ENCODE data around the gene PGS1.

The PGS1 gene

DNA sequence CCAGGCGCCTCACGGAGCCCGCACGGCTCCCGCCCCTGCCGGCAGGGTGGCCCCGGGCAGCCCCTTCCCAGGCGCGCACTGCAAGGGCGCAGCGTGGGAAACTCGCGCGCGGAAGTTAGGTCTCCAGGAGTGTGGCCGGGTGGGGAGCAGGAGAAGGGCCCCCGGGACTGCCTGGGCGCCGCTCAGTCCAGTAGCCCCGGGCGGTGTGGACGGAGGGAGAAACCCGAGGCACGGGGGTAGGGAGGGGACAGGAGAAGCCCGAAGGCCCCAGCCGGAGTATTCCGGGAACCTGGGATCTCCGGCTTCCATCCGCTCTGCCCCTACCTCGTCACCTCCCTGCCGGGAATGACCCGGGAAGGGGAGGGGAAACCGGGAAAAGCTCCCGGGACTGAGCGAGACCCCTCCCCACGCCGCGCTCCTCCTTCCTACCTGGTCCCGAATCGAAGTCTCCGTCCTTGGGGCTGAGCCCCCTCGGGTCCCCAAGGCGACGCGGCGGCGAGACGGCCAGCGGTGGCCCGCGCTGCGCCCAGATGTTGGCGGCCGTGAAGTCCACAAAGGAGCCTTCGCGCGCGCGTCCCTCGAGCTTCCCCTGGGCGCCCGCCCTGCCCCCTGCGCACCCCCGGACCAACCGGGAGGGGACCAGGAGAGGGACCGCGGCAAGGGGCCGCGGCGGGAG, 19.0 kb upstream of the PGS1 start:
- peaks cover 11 to 33% of the 10 kb centered on the region in 2 donors for H3K4me1 ChIP-seq (ENCODE audit: control insufficient read depth in 1 of 2, insufficient read depth in 2 of 2, low read length in 2 of 2)

DNA sequence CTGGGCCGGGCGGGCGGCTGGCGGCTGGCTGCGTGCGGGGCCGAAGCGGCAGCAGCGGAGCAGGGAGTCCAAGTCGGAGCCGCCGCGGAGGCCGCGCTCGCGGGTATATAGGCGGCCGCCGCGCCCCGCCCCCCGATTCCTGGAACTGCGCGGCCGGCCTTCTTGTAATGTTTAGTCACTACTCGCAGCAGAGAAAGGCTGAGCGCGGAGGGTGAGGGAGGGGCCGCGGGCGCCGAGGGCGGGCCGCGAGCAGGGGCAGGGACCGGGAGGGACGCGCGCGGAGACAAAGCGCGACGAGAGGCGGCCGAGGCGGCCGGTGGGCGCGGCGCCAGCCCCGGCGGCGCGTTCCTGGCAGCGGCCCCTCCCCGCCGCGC, 18.5 kb upstream of the PGS1 start, which contains the start of gene SOCS3:
SOCS3 (minus strand) TSS at position 81 of the 374 bp plus-strand sequence. CDS start 982 bp downstream, outside the sequence.
- peaks cover 14 to 29% of the 10 kb centered on the region in 2 donors for H3K36me3 ChIP-seq (ENCODE audit: control insufficient read depth in 1 of 2, insufficient read depth in 2 of 2, low read length in 2 of 2)
- H3K4me3 ChIP-seq (ENCODE audit: low read depth in 1 of 2, low read length in 2 of 2) = peak within 1 kb of the TSS; percentile 90 to 98
- peaks cover 11 to 31% of the 10 kb centered on the region in 2 donors for H3K4me1 ChIP-seq (ENCODE audit: control insufficient read depth in 1 of 2, insufficient read depth in 2 of 2, low read length in 2 of 2)
- peak within 1 kb of the TSS; percentile 88 for H3K27ac ChIP-seq (ENCODE audit: low read length)
- H3K9me3 ChIP-seq (ENCODE audit: control insufficient read depth in 1 of 2, low read length in 2 of 2) = no peaks in the 10 kb centered on the region
- H3K27me3 ChIP-seq (ENCODE audit: low read depth, low read length) = no peaks in the 10 kb centered on the region

More for the DNA sequence above, 19.0 kb upstream of the PGS1 start:
- Histone ChIP-seq H3K9me3 (ENCODE audit: control insufficient read depth in 1 of 2, low read length in 2 of 2) (no peaks in the 10 kb centered on the region), H3K4me3 (ENCODE audit: low read depth in 1 of 2, low read length in 2 of 2) (peak overlapping the region; percentile 90 to 98), H3K27ac (ENCODE audit: low read length) (peak overlapping the region; percentile 88), H3K36me3 (ENCODE audit: control insufficient read depth in 1 of 2, insufficient read depth in 2 of 2, low read length in 2 of 2) (peaks cover 14 to 29% of the 10 kb centered on the region in 2 donors), H3K27me3 (ENCODE audit: low read depth, low read length) (no peaks in the 10 kb centered on the region)

DNA sequence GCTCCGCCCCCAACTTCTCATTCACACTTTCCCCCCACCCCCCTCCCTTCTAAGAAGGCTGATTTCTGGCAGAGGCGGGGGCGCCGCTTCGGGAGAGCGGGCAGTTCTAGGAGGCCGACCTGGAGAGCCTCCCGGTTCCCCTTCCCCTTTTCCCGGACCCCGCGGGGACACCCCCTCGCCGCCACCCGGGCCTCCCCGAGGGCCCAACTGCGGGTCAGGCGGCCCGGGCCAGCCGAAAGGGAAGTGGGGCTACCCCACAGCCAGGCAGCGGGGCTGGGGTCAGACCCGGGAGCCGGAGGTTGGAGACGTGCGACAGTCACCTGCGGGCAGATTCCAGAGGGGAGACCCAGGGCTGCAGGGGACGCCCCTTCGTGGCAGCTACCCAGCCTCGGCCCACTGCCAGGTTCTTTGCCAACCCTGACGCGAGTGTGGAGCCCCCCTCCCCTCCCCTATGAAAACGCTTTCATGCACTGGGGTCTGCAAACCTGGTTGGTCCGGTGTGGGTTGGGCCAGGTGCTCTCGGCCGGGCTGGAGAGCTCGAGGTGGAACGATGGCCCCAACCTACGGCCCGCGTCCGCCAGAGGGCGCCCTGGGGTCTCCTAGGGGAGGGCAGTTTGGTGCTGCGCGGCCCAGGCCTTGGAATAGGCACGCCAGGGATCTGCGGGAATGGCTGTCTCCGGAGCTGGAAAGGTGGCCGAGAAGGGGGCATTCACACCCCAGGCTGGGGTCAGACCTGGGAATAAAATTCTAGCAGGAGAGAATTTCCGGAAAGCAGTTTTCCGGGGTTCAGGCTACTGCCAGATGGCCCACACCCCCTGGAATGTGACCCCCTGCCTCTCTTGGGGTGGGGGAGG, 17.9 kb upstream of the PGS1 start:
- Histone ChIP-seq H3K4me3 (ENCODE audit: low read depth in 1 of 2, low read length in 2 of 2) (peak overlapping the region; percentile 48 to 64), H3K9me3 (ENCODE audit: control insufficient read depth in 1 of 2, low read length in 2 of 2) (no peaks in the 10 kb centered on the region), H3K27ac (ENCODE audit: low read length) (peak overlapping the region; percentile 77), H3K36me3 (ENCODE audit: control insufficient read depth in 1 of 2, insufficient read depth in 2 of 2, low read length in 2 of 2) (peaks cover 14 to 28% of the 10 kb centered on the region in 2 donors), H3K27me3 (ENCODE audit: low read depth, low read length) (no peaks in the 10 kb centered on the region), H3K4me1 (ENCODE audit: control insufficient read depth in 1 of 2, insufficient read depth in 2 of 2, low read length in 2 of 2) (peaks cover 5 to 27% of the 10 kb centered on the region in 2 donors)

DNA sequence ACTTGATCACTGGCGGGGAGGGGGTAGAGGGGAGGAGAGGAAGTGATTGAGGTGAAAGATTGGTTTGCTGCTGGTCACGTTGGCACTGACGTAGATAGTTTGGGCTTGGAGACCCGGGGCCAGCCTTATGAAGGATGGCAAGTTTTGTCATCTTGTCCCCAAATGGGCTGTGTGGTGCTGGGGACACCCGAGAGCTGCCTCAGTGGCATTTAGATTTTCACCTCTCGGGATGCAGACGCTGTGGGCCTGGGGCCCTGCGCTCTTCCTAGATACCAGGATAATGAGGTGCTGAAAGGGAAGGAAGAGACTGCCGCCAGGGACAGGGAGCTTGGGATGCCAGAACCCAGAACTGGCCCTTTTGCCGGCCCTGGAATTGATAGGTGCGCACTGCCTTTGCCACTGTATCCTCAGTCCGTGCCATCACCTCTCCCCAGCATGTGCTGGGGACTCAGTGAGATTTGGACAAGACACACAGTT, 17.2 kb upstream of the PGS1 start:
- no peak overlapping the region for H3K27ac ChIP-seq (ENCODE audit: low read length)
- H3K9me3 ChIP-seq (ENCODE audit: control insufficient read depth in 1 of 2, low read length in 2 of 2) = no peaks in the 10 kb centered on the region
- peaks cover 0 to 20% of the 10 kb centered on the region in 2 donors for H3K4me1 ChIP-seq (ENCODE audit: control insufficient read depth in 1 of 2, insufficient read depth in 2 of 2, low read length in 2 of 2)
- H3K4me3 ChIP-seq (ENCODE audit: low read depth in 1 of 2, low read length in 2 of 2) = peak overlapping the region in 1 of 2 donors; percentile 48
- H3K36me3 ChIP-seq (ENCODE audit: control insufficient read depth in 1 of 2, insufficient read depth in 2 of 2, low read length in 2 of 2) = peaks cover 14 to 22% of the 10 kb centered on the region in 2 donors
- H3K27me3 ChIP-seq (ENCODE audit: low read depth, low read length) = no peaks in the 10 kb centered on the region

DNA sequence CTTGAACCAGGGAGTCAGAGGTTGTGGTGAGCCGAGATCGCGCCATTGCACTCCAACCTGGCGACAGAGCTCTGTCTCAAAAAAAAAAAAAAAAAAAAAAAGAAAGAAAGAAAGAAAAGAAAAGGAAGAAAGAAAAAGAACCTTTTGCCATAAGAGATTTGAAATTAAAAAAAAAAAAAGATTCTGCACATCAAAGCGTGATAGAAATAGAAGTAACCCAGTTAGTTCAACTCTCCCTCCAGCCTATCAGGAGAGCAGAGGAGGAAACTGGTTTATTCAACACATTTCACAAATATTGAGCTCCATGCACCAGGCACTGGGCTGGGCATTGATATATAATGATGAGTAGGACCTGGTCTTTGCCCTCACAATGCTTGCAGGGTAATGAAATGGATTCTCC, 16.2 kb upstream of the PGS1 start:
- Histone ChIP-seq H3K27me3 (ENCODE audit: low read depth, low read length) (no peaks in the 10 kb centered on the region), H3K4me3 (ENCODE audit: low read depth in 1 of 2, low read length in 2 of 2) (no peak overlapping the region), H3K4me1 (ENCODE audit: control insufficient read depth in 1 of 2, insufficient read depth in 2 of 2, low read length in 2 of 2) (peaks cover 0 to 12% of the 10 kb centered on the region in 2 donors), H3K9me3 (ENCODE audit: control insufficient read depth in 1 of 2, low read length in 2 of 2) (no peaks in the 10 kb centered on the region), H3K27ac (ENCODE audit: low read length) (no peak overlapping the region), H3K36me3 (ENCODE audit: control insufficient read depth in 1 of 2, insufficient read depth in 2 of 2, low read length in 2 of 2) (peaks cover 14 to 16% of the 10 kb centered on the region in 2 donors)

DNA sequence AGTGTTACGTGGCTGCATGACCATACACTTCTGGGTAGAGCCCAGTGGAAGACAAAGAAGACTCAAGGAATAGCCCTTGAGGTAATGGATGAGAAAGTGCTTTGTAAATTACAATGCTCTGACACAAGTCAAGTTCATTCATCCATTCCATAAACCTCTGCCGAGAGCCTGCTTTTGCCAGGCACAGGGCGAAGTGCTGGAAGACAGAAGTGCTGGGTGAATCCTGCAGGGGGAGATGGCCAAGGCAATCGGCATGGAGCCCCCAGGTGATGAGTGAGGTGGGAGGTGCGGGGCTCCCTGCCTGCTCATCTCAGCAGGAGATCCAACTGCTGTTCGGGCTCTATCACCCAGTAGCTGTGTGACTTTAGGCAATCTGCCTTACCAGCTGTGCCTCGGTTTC, 15.8 kb upstream of the PGS1 start:
- H3K27ac ChIP-seq (ENCODE audit: low read length) = no peak overlapping the region
- peaks cover 11 to 12% of the 10 kb centered on the region in 2 donors for H3K36me3 ChIP-seq (ENCODE audit: control insufficient read depth in 1 of 2, insufficient read depth in 2 of 2, low read length in 2 of 2)
- no peak overlapping the region for H3K4me3 ChIP-seq (ENCODE audit: low read depth in 1 of 2, low read length in 2 of 2)
- no peaks in the 10 kb centered on the region for H3K27me3 ChIP-seq (ENCODE audit: low read depth, low read length)
- H3K4me1 ChIP-seq (ENCODE audit: control insufficient read depth in 1 of 2, insufficient read depth in 2 of 2, low read length in 2 of 2) = peaks cover 0 to 11% of the 10 kb centered on the region in 2 donors
- H3K9me3 ChIP-seq (ENCODE audit: control insufficient read depth in 1 of 2, low read length in 2 of 2) = no peaks in the 10 kb centered on the region

DNA sequence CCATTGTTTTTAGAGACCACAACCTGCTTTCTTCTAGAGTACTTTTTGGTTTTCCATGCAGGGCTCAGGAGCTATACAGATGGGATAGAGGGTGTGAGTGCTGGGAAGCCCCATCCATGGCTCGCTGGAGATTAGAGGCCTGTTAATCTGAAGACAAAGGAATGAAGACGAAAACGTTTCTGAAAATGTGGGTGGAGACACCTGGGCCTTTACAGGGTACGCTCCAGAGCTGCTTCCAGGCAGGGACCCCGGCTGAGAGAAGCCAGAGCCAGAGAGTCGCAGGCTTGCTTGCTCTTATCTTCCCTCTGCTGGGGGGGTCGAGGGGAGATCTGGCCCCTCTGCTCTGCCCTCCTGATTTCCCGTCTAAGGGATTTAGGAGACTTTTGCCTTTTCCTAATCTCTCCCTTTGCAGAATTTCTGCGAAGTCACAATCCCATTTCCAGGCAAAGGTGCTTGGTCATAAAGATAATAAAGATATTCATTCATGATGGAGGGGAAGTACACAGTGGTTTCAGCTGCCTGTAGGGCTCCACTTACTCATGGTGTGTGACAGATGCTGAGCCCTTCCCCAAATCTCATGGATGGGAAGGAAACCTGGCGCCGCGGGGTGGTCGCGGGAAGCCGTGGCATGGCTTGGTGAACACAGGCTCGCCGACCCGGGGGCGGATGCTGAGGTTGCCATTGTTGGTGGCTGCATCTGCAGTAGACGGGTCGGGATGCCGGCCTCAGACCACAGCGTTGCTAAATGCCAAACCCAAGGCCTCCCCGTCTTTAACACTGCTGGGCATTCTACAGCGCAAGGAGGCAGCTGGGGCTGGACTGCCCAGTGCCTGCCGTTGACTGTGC, 13.8 kb upstream of the PGS1 start:
- Histone ChIP-seq H3K9me3 (ENCODE audit: control insufficient read depth in 1 of 2, low read length in 2 of 2) (no peaks in the 10 kb centered on the region), H3K27ac (ENCODE audit: low read length) (no peak overlapping the region), H3K4me1 (ENCODE audit: control insufficient read depth in 1 of 2, insufficient read depth in 2 of 2, low read length in 2 of 2) (no peaks in the 10 kb centered on the region), H3K27me3 (ENCODE audit: low read depth, low read length) (no peaks in the 10 kb centered on the region), H3K36me3 (ENCODE audit: control insufficient read depth in 1 of 2, insufficient read depth in 2 of 2, low read length in 2 of 2) (no peaks in the 10 kb centered on the region), H3K4me3 (ENCODE audit: low read depth in 1 of 2, low read length in 2 of 2) (no peak overlapping the region)

DNA sequence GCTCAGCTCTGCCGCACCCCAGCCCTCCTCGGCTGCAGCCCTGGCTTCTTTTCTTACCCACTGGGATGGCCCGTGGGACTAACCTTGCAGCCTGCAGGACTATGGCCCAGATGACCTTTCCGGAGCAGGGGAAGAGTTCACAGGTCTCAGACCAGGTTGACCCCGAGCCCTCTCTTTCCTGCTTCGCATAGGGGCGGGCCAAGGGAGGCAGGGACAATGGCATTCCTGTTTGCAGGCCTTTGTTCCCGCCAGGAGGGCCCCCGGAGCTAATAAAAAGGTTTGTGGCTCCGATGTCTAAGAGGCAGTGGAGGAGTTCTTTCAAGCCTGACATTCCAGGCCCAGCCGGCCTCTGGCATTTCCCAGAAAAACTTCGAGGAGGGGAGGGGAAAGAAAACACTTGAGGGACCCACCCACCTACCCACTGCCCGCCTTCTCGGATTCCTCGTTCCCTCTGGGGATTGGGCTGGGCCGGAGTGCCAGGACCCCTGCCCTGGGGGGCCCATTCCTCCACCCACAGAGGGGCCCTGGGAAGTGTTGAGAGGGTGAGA, 12.8 kb upstream of the PGS1 start:
- Histone ChIP-seq H3K4me3 (ENCODE audit: low read depth in 1 of 2, low read length in 2 of 2) (no peak overlapping the region), H3K9me3 (ENCODE audit: control insufficient read depth in 1 of 2, low read length in 2 of 2) (no peaks in the 10 kb centered on the region), H3K27ac (ENCODE audit: low read length) (peak overlapping the region; percentile 29), H3K27me3 (ENCODE audit: low read depth, low read length) (no peaks in the 10 kb centered on the region), H3K36me3 (ENCODE audit: control insufficient read depth in 1 of 2, insufficient read depth in 2 of 2, low read length in 2 of 2) (no peaks in the 10 kb centered on the region), H3K4me1 (ENCODE audit: control insufficient read depth in 1 of 2, insufficient read depth in 2 of 2, low read length in 2 of 2) (no peaks in the 10 kb centered on the region)

DNA sequence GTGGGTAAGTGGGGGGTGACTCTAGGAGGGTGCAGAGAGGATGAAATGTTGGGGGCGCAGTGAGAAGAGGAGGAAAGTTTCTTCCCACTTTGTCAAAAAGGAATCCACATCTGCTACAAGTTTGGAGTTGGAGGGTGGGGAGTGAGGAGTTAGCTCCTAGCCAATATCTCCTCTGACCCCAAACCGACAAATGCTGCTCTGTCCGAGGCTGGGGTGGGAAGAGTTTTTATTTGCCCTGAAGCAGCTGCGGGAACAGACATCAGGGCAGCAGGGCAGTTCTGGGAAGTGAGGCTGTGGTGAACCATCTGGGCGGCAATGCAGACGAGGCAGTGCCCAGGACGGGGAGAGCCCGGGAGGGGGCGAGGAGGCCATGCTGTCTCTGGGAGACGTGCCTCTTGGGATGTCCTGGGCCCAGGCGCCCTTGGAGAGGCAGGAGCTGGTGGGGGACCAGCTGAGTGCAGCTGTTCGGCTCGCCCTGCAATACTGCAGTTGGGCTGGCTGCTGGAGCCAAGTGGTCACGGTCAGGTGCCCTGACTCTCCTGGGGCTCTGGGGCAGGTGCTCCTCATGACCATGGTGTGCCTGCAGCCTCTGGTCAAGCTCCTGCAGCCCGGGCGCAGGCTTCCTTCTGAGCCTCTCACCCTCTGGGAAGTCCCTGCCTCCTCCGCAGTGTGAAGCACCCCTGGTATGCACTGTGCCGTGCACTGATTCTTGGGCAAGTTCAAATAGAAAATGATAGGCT, 12.2 kb upstream of the PGS1 start:
- no peak overlapping the region for H3K4me3 ChIP-seq (ENCODE audit: low read depth in 1 of 2, low read length in 2 of 2)

DNA sequence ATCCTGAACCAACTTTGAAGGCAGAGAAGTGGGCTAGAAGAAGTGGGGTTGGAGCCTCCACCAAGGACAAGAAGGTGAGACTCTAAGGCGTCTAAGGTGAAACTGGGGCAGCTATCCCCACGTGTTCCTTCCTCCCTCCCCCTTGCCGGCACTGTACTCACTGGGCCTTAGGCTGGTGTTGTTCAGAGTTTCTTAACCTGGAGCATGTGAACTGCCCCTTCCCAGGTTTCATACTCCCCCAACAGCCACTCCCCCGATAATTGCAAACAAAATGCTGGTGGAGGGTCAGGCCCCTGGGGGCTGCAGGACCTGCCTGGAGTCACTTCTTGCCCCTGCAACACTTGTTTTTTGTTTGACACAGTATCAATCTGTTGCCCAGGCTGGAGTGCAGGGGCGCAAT, 11.3 kb upstream of the PGS1 start:
- no peak overlapping the region for H3K27ac ChIP-seq (ENCODE audit: low read length)
- no peaks in the 10 kb centered on the region for H3K36me3 ChIP-seq (ENCODE audit: control insufficient read depth in 1 of 2, insufficient read depth in 2 of 2, low read length in 2 of 2)
- no peaks in the 10 kb centered on the region for H3K9me3 ChIP-seq (ENCODE audit: control insufficient read depth in 1 of 2, low read length in 2 of 2)
- H3K4me3 ChIP-seq (ENCODE audit: low read depth in 1 of 2, low read length in 2 of 2) = no peak overlapping the region
- no peaks in the 10 kb centered on the region for H3K27me3 ChIP-seq (ENCODE audit: low read depth, low read length)
- no peaks in the 10 kb centered on the region for H3K4me1 ChIP-seq (ENCODE audit: control insufficient read depth in 1 of 2, insufficient read depth in 2 of 2, low read length in 2 of 2)

More for the DNA sequence above, 12.2 kb upstream of the PGS1 start:
- no peaks in the 10 kb centered on the region for H3K36me3 ChIP-seq (ENCODE audit: control insufficient read depth in 1 of 2, insufficient read depth in 2 of 2, low read length in 2 of 2)
- no peaks in the 10 kb centered on the region for H3K9me3 ChIP-seq (ENCODE audit: control insufficient read depth in 1 of 2, low read length in 2 of 2)
- no peaks in the 10 kb centered on the region for H3K27me3 ChIP-seq (ENCODE audit: low read depth, low read length)
- peak overlapping the region; percentile 29 for H3K27ac ChIP-seq (ENCODE audit: low read length)
- H3K4me1 ChIP-seq (ENCODE audit: control insufficient read depth in 1 of 2, insufficient read depth in 2 of 2, low read length in 2 of 2) = no peaks in the 10 kb centered on the region
